CD4-positive, alpha-beta T cell treated with Interferon alpha-2 for 1 hour (primary cell): ENCODE measurements around the gene ZDHHC13.

Experiments used
- DNase-seq, 2 donors: peaks; one replicate each; pipeline ENCODE4 v3.0.0-alpha.2; 2020 to 2022

Gene ZDHHC13

DNA sequence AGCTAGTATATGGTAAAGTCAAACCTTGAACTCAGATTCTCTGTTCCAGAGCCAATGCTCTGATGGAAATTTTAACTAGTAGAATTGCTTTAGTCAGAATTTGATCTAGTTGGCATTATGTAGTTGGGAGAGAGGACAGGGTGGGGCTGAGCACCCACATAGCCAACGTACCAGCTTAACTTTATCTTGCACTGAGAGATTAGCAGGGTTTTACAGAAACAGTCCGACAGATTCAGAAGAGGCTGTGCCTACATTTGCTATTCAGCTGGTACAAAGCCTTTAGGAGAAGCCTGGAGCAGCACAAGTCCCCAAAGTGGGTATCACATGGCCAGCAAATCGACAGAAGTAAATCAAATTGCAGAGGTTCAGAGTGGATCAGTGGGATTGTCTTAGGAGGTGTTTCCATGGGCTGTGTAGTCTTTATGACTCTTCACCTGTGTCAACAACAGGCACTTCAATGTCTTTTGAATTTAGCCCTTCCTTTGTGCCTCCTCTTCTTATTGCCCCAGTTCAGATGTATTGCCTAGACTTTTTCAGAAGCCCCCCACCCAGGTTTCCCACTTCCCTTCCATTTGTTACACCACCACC, 92.1 kb downstream of the ZDHHC13 start:
- no peak for DNase-seq

DNA sequence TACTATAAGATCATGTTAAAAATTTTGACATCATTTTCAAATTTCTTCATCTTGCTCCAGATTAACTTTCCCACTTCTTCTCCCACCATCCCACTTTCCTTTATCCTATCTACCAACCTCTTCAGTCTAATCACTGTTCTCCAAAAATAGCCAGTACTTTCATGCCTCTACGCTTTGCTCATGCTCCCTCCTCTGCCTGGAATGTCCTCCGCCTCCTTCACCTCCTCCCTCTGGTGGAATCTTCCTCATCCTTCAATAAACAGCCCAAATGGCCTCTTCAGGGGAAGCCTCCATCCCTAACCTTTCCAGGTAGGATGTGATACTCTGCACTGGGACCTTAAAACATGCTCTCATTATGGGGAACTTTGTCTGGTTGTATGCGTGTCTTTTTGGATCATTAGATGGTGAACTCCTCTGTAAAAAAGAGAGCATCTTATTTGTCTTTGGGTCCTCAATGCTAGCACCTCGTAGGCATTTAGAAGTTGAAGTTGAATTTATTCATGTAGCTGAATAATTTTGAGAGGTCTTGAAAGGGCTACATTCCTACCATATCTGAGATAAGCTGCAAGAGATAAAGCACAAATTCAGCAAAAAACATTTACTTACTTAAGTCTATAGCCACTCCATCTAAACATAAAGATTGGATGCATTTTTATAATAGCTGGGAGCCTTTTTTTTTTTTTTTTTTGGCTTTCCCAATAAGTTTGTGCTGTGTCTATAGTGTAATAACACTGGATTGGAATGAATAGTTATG, 92.8 kb downstream of the ZDHHC13 start:
- DNase-seq = no peak

DNA sequence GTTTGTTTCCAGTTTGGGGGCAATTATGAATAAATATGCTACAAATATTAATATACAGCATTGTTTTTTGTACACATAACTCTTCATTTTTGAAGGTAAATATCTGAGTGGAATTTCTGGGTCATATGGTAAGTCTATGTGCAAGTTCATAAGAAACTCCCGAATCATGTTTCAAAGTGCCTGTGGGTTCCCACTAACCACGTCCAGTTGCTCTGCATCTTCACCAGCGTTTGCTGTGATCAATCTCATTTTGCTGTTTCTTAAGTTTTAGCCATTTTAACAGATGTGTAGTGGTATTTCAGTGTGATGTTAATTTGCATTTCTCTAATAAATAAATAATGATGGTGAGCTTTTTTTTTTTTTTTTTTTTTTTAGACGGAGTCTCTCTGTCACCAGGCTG, 99.1 kb downstream of the ZDHHC13 start:
- no peak for DNase-seq

DNA sequence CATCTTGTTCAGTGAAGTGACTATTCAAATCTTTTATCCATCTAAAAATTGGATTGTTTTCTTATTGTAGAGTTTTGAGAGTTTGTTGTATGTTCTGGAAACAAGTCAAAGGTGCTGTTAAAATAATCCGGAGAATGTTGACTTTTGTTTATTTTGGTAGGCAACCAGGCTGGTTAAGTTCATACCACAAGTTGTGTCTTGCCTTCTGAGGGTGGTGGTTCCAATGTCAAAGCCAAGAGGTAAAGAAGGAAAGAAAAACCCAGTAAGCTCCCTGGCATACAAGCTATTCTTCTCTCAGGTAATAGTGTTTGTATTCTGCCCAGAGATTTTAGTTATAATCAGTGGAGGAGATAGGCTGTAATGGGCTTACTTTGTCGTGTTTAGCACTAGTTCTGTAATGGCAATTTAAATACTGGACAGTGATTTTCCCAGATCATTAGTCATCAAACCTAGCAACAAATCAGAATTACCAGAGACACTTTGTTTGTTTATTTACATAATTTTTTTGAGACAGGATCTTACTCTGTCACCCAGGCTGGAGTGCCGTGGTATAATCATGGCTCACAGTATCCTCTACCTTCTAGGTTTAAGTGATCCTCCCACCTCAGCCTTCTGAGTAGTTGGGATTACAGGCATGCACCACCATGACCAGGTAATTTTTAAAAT, 99.9 kb downstream of the ZDHHC13 start:
- no peak for DNase-seq

DNA sequence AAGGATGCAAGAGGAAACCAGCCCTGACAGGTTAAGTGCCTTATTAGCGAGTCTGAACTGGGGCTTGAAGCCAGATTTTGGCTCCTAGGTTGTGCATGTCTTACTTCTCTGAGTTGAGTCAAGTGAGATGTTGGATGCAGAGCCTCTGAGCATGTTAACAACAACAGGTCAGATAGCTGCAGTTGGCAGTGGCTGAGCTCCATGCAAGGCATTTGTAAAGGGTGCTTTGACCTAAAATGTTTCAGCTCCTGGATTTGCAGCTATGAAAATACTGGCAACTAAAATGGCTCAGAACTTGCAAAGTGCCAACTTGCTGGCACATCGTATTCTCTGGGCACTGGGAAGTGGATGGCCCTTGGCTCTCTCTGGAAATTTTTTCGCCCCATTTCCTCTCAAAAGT, 101.2 kb downstream of the ZDHHC13 start:
- DNase-seq = no peak

DNA sequence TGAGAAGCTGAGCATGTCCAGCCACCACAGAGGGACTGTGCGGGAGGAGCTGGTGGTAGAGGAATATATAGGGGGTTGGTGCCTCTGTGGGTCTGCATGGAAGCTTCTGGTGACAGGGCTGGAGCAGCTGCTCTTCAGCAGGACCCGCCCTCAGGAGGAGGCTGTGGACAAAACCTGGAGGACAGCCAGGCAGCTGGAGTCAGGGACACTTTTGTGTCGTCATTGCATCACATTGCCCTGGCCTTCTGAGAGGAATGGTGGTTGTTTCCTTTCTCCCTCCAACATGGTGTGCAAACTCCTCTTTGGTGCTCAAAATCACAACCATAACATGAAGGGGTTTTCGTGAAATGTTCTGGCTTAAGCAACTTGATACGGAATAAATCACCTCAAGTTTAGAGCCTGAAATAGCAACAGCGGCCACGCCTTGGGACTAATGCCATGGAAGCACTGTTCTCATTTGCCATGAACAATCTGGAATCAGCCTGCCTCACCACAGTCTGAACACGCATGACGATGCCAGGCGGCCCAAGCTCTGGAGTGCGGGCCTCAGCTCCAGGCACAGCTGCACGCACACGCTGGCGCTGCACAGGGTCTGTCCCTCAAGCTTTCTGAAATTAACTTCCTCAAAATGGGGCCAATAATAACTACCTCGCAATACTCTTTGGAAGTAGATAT, 102.0 kb downstream of the ZDHHC13 start:
- DNase-seq = no peak

DNA sequence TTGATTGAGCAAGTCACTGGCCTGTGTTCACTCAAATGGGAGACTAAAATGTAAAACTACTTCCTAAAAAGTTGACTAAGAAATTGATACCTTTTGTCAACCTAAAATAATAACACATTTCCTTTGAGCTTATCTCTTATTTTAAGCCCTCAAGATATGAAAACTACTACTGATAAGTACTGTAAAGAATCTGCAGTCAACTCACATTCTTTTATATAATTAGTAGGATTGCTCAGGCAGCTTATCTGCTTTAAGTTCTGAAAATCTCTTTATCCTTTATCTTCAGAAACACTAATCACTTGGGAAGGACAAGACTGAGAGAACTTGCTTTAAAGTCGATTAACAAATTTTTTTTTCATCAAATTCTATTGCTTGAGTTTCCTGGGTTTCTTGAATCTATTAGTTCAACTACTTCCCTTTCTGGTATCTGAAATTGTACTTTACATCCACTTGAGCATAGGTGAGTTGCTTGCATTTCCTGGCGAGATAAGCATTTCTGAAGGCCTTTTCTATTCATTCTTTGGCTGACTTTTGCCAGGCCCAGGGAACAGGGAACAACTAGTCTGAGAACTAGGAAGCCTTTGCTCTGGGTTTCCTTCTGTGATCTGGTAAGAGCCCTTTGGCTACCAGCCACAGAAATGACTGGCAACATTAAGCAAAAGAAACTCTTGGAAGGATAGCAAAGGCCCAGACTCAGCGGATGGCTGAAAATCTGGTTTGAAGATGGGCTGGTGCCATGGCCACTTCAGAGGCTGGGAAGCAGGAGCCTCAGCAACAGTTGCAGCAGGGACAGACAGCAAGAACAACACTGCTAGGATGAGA, 104.1 kb downstream of the ZDHHC13 start:
- DNase-seq = no peak

DNA sequence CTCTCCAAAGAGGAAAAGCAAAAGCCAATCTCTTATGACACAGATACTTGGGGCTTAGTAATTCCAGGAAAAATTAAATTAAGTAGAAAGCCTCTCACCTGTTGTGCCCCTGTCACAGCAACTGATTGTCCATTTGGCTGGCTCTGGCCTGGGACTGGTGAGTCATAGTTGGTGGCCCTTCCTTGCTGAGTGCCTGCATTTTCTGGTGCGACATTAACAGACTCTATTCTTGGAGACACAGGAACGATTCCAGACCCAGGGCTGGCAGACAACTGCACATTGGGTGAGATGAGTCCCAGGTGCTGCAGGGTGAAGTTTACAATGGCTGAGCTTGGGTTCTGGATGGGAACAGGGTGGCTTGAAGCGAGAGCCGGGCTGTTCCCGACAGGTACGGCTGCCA, 108.2 kb downstream of the ZDHHC13 start:
- no peak for DNase-seq

DNA sequence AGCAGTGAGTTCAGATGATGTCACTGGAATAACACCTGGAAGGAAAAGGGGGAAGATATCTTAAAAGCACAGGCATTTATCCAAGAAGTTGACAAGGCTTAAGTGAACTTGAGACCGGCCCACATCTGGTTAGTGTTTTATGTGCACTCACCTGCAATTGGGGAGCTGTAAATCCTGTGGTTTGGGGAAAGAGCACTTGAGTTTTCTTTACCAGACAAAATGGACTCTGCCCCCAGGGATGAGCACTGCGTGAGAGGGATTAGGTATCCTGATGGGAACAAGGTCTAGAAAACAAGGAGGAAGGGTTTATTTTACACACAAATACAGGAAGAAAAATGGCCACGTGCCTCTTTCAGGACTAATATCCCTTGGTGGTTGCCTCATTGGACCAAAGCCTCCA, 108.6 kb downstream of the ZDHHC13 start:
- no peak for DNase-seq
